GM12864 (cell line): ENCODE results near the gene BCR.

Experiments
- DNase-seq: peaks from one replicate; pipeline ENCODE4 v3.0.0-alpha.2; 2011; ENCODE audit warnings: low read depth
- H3K4me3 ChIP-seq: 2 replicates; pipeline ENCODE4 v1.5.1; 2011; ENCODE audit warnings: mild to moderate bottlenecking, low read depth, low read length, control low read depth
- CTCF ChIP-seq: IDR thresholded peaks from 2 replicates; pipeline ENCODE4 v1.5.1; 2011; ENCODE audit warnings: low read depth, mild to moderate bottlenecking, moderate library complexity, low read length, control low read depth, inconsistent platforms; ENCODE audit errors: missing control alignments

BCR gene

GRCh38 chr22:23245799-23246136, 65.5 kb downstream of the BCR start:
- H3K4me3 ChIP-seq: no peak overlapping the region
- TF ChIP-seq CTCF: no peak
- no peak for DNase-seq

GRCh38 chr22:23246982-23247766, 66.9 kb downstream of the BCR start:
- no peak for TF ChIP-seq CTCF
- DNase-seq: no peak
- no peak overlapping the region for H3K4me3 ChIP-seq

- TF ChIP-seq CTCF: no peak
- no peak overlapping the region for H3K4me3 ChIP-seq
- DNase-seq: no peak
Observed at GRCh38 chr22:23248583-23248982, 68.3 kb downstream of the BCR start.

DNA sequence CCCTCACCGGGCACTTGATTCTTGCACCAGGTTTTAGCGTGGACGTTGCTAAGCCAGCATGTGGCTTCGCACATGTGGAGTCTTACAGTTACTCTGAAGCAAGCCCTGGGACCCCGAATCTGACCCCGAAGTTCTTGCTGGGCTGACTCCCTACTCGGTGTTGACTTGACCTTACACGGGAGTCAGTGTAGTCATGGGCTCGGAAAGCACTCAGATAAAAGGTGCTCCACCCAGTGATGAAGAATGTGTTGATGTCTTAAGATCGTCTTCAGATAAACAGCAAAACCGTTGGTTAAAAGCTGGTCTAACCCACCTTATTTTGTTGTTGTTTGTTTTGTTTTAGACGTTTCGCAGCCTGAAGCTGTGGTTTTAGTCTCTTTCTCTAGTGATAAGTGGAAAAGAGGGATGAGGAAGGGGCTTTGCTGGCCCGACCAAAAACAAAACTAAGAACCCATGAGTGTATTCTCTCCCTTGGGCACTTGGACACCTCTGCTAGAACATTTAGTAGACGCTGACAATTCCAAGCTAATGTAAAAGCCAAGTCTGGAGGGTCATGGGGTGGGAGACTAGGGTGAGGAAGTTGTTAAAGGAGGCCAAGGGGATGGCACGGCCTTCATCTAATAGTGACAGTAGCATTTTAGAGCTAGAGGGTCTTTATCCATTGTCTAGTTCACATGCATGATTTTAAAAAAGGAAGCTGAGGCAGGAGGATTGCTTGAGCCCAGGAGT, 69.9 kb downstream of the BCR start:
- DNase-seq: no peak
- TF ChIP-seq CTCF: no peak
- no peak overlapping the region for H3K4me3 ChIP-seq

DNA sequence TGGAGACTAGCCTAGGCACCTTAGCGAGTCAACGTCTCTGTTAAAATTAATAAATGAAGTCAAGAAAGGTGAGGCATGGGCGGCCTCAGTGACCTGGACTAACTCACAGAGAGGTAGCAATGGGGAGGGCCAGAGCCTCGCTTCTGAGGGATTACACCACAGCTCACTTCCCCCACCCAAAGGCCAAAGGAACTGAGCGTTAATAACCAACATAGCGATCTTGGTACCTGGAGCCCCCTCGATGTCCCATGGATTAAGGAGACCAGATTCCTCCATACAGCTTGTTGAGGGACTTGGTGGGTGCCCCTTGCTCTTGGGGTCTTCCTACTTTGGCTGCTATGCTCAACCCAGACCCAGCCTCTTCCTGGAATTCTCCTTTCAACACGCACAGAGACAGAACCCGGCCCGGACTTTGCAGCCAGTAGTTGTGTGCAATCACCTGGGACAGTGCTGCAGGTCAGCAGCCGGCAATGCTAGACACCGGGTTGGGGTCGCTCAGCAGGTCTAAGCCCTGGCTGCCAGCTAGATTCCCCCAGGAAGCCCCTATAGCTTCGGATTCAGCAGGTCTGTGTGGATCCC, 70.6 kb downstream of the BCR start:
- no peak for DNase-seq
- H3K4me3 ChIP-seq: no peak overlapping the region
- no peak for TF ChIP-seq CTCF

DNA sequence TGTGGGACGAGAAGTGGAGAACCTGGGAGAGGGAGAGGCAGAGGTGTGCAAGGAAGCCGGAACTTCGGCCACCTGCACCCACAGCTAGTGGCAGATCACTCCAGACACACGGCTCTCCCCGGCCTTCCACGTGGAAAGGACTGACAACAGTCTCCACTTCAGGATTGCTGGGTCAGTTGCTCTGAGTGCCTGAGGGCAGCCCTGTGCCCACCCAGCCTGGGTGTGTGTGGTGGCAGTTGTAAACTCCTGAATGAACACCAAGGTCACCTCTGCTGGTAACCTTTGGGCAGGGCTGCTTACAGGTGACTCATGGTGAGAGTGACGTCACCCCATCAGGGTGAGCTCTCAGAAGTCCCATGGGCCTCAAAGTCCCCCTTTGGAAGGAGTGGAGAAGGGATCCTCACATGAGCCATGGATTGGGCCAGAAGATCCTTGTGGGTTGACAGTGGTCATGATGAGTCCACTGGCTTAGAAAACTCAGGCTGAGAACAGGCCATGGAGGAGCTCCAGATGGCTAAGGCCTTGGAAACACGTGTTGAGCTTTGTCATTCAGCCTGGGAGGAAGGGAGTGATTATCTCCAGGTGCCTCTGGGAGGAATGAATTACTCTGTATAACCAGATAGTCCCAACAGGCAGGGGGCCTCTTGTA, 71.3 kb downstream of the BCR start:
- no peak for TF ChIP-seq CTCF
- DNase-seq: no peak
- H3K4me3 ChIP-seq: no peak overlapping the region
